T-helper 9 cell (primary cell): ENCODE results near the gene ADO.
"Not testable (repeated sequence)": the region's sequence is repeated elsewhere in the genome, so short reads cannot be mapped to it uniquely, and the experiment has no call there.

Source experiments
- DNase-seq: peaks from one replicate; pipeline ENCODE4 v3.0.0-alpha.2; 2020
- total RNA-seq, 2 donors: gene quantifications; one replicate each; lab custom pipeline; 2026; lab: John Stamatoyannopoulos, UW

The ADO gene
- total RNA-seq, result 31.6 to 50.2 reads per million in 2 donors

- peak; percentile 65 for DNase-seq
Observed at GRCh38 chr10:62804356-62805230, at the start of gene ADO. Gene ADO (plus strand): TSS chr10:62804720. CDS start chr10:62805060, 340 bp downstream.

GRCh38 chr10:62754963-62755362 lies 49.6 kb upstream of the ADO start:
- no peak for DNase-seq

- no peak for DNase-seq
Observed at GRCh38 chr10:62755662-62756653, 48.6 kb upstream of the ADO start.

- no peak for DNase-seq
Observed at GRCh38 chr10:62759599-62760175, 44.8 kb upstream of the ADO start.

- no peak for DNase-seq
Observed at GRCh38 chr10:62760401-62760800, 44.1 kb upstream of the ADO start.

GRCh38 chr10:62761115-62761514 lies 43.4 kb upstream of the ADO start:
- DNase-seq, result no peak

- no peak for DNase-seq
Observed at GRCh38 chr10:62763155-62763554, 41.4 kb upstream of the ADO start.

GRCh38 chr10:62764011-62764410 lies 40.5 kb upstream of the ADO start:
- no peak for DNase-seq

- no peak for DNase-seq
Observed at GRCh38 chr10:62765726-62766125, 38.8 kb upstream of the ADO start.

- DNase-seq, result no peak
Observed at GRCh38 chr10:62766386-62766785, 38.1 kb upstream of the ADO start.

- no peak for DNase-seq
Observed at GRCh38 chr10:62769574-62770242, 34.8 kb upstream of the ADO start.

GRCh38 chr10:62772186-62772974 lies 32.1 kb upstream of the ADO start:
- DNase-seq, result no peak

- DNase-seq, result no peak
Observed at GRCh38 chr10:62778125-62778524, 26.4 kb upstream of the ADO start.

- DNase-seq, result peak; percentile 68
Observed at GRCh38 chr10:62779487-62780248, 24.9 kb upstream of the ADO start.

GRCh38 chr10:62784537-62784936 lies 20.0 kb upstream of the ADO start:
- DNase-seq, result not testable (repeated sequence)

- DNase-seq, result not testable (repeated sequence)
Observed at GRCh38 chr10:62788285-62788684, 16.2 kb upstream of the ADO start.

GRCh38 chr10:62788861-62789467 lies 15.6 kb upstream of the ADO start:
- no peak for DNase-seq

GRCh38 chr10:62790019-62790555 lies 14.4 kb upstream of the ADO start:
- no peak for DNase-seq

- DNase-seq, result no peak
Observed at GRCh38 chr10:62790571-62790970, 13.9 kb upstream of the ADO start.

- DNase-seq, result no peak
Observed at GRCh38 chr10:62792261-62792660, 12.3 kb upstream of the ADO start.
